Left ventricle myocardium inferior (tissue), 1 donor: Measurements from ENCODE around the gene DGUOK. TPM values are rescaled to one million over a fixed set of nuclear protein-coding genes. Genes with fewer than 3 reads are reported as not detected.
"Not testable (repeated sequence)": the region's sequence is repeated elsewhere in the genome, so short reads cannot be mapped to it uniquely, and the experiment has no call there.

ENCODE experiments used
- DNase-seq: peaks from one replicate; pipeline ENCODE4 v3.0.0-alpha.2; 2020
- H3K27ac ChIP-seq: fragments of 200-600 bp; replicated peaks from 2 replicates; pipeline ENCODE4 v1.8.0; 2021
- H3K27me3 ChIP-seq: fragments of 200-600 bp; 2 replicates; pipeline ENCODE4 v1.8.0; 2021; ENCODE audit warnings: low read depth
- H3K36me3 ChIP-seq: fragments of 200-600 bp; 2 replicates; pipeline ENCODE4 v1.8.0; 2021
- H3K4me1 ChIP-seq: fragments of 200-600 bp; 2 replicates; pipeline ENCODE4 v1.8.0; 2021
- H3K4me3 ChIP-seq: fragments of 200-600 bp; 2 replicates; pipeline ENCODE4 v1.8.0; 2021; ENCODE audit warnings: mild to moderate bottlenecking, moderate library complexity
- H3K9me3 ChIP-seq: fragments of 200-600 bp; replicated peaks from 2 replicates; pipeline ENCODE4 v1.8.0; 2021
- CTCF ChIP-seq: fragments of 200-600 bp; IDR thresholded peaks from 2 replicates; pipeline ENCODE4 v1.8.0; 2021; ENCODE audit warnings: antibody characterized with exemption, mild to moderate bottlenecking, borderline replicate concordance
- intact Hi-C: fragments of 100-400 bp; cut with micrococcal nuclease; formaldehyde crosslinking; loops from one replicate; pipeline ENCODE4 v1.11.0; 2022
- long read RNA-seq: library from polyadenylated mRNA; unstranded; transcript quantifications from one replicate; pipeline ENCODE4 v2.0.0, GENCODE V29; 2021
- total RNA-seq: library from RNA; stranded (reverse); fragmentation: NEBNext Ultra II Directional; extraction: Animal tissue kit (Norgen Biotek cat#: 25700); gene quantifications from one replicate; pipeline ENCODE4 v1.2.1, GENCODE V29; 2021
- donor health status: DM: no; HTN: yes; CAD: no; lungs with severe emphysema.

Gene DGUOK
- 21.9 TPM for total RNA-seq
- long read RNA-seq, transcript DGUOK-208 (6 exons, 1,029 nt) = minor isoform, 5 of 25 reads
- long read RNA-seq, transcript DGUOK-201 (7 exons, 1,144 nt) = major isoform, 13 of 25 reads
- long read RNA-seq, partial matches to known transcripts = 0 of 25 reads
- long read RNA-seq, other reads (novel, unspliced or antisense) = 4 of 25 reads

- intact Hi-C loops = no loop called here
These were observed at the start of gene DGUOK for GRCh38 chr2:73926493-73927327. DGUOK (plus strand) TSS chr2:73926880; CDS start chr2:73926911, 31 bp downstream.

GRCh38 chr2:73877071-73877802 is 49.4 kb upstream of the DGUOK start:
- H3K27me3 ChIP-seq = no peaks in the 10 kb centered on the region
- H3K9me3 ChIP-seq = no peaks in the 10 kb centered on the region
- DNase-seq = no peak
- no peaks in the 10 kb centered on the region for H3K4me1 ChIP-seq
- no peak for TF ChIP-seq CTCF
- no peak overlapping the region for H3K27ac ChIP-seq
- no peak overlapping the region for H3K4me3 ChIP-seq
- H3K36me3 ChIP-seq = no peaks in the 10 kb centered on the region
- intact Hi-C loops = no loop called here

More at GRCh38 chr2:73926493-73927327, at the start of gene DGUOK:
- Histone ChIP-seq H3K4me1 (peaks cover 53% of the 10 kb centered on the region), H3K27ac (peak within 1 kb of the TSS; percentile 93), H3K9me3 (no peaks in the 10 kb centered on the region), H3K36me3 (no peaks in the 10 kb centered on the region), H3K4me3 (peak within 1 kb of the TSS; percentile 81), H3K27me3 (no peaks in the 10 kb centered on the region)
- no peak for TF ChIP-seq CTCF
- DNase-seq = peak; percentile 97

GRCh38 chr2:73877984-73878383 is 48.7 kb upstream of the DGUOK start:
- H3K27ac ChIP-seq, intact Hi-C loops, H3K4me3 ChIP-seq, DNase-seq, H3K36me3 ChIP-seq, H3K27me3 ChIP-seq, H3K4me1 ChIP-seq, H3K9me3 ChIP-seq: not testable (repeated sequence)

- no peak overlapping the region for H3K4me3 ChIP-seq
- H3K27ac ChIP-seq = no peak overlapping the region
- DNase-seq = no peak
- TF ChIP-seq CTCF = no peak
- H3K27me3 ChIP-seq = peaks cover 11% of the 10 kb centered on the region
- H3K36me3 ChIP-seq = no peaks in the 10 kb centered on the region
- no peaks in the 10 kb centered on the region for H3K9me3 ChIP-seq
- intact Hi-C loops = no loop called here
- H3K4me1 ChIP-seq = no peaks in the 10 kb centered on the region
These were observed 41.3 kb upstream of the DGUOK start for GRCh38 chr2:73885406-73885805.

GRCh38 chr2:73886357-73886756 is 40.3 kb upstream of the DGUOK start:
- no peak for TF ChIP-seq CTCF
- DNase-seq = no peak
- intact Hi-C loops = no loop called here

GRCh38 chr2:73887596-73888353 is 38.9 kb upstream of the DGUOK start:
- H3K4me3 ChIP-seq, H3K4me1 ChIP-seq, H3K27ac ChIP-seq, intact Hi-C loops, H3K36me3 ChIP-seq, DNase-seq, H3K9me3 ChIP-seq: not testable (repeated sequence)
- H3K27me3 ChIP-seq = peaks cover 18% of the 10 kb centered on the region

More at GRCh38 chr2:73886357-73886756, 40.3 kb upstream of the DGUOK start:
- H3K9me3 ChIP-seq = no peaks in the 10 kb centered on the region
- H3K36me3 ChIP-seq = no peaks in the 10 kb centered on the region
- peaks cover 16% of the 10 kb centered on the region for H3K27me3 ChIP-seq
- no peaks in the 10 kb centered on the region for H3K4me1 ChIP-seq
- H3K27ac ChIP-seq = no peak overlapping the region
- H3K4me3 ChIP-seq = no peak overlapping the region
